GM21390 (cell line): ENCODE data around the gene FAM181A.

Experiments
- ATAC-seq: cut with Tn5 transposase; IDR thresholded peaks from one replicate; pipeline ENCODE4 v1.9.1; 2021; ENCODE audit not compliant: unreplicated experiment

The FAM181A gene

GRCh38 chr14:93903342-93904184, 23.6 kb upstream of the FAM181A start:
- no peak for ATAC-seq

- ATAC-seq, result no peak
Measured at GRCh38 chr14:93905623-93906022, 21.5 kb upstream of the FAM181A start.

DNA sequence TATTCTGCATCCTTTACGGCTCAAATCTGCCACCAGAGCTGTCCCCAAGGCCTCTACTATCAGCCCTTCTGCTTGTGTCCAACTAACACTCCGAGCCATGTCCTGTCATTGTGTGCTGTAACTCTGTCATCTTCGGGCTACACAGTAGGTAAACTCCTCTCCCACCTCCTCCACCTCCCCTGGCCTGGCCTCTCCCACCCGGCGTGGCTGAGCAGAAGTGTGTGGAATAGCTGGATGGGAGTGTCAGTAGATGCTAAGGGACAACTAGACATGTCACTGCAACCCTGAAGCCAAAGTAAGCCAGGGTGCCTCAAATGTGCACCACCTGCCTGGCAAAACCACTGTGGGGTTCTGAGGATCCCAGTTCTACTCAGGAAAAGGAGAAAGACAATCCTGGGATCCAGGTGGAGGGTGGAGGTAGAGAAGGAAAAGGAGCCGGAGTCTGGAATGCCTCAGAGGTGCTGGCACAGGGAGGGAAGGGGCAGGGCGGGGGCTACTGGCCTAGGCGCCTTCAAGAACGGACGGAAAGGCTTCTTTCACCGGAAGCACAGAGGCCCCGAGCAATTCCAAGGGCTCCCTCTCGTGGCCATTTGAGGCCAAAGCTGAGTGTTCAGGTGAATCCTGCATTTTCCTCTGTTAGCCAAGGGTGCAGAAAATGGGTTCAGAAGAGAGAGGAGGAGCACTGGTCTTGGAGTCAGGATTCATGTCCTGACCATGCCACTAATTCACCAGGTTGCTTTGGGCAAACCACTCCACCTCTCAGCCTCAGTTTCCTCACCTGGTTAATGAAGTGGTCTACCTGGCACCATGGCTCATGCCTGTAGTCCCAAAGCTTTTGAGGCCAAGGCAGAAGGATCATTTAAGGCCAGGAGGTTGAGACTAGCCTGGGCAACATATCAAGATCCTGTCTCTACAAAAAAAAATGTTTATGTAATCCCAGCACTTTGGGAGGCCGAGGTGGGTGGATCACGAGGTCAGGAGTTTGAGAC, 20.5 kb upstream of the FAM181A start:
- ATAC-seq, result peak; percentile 82

GRCh38 chr14:93909429-93910128, 17.6 kb upstream of the FAM181A start:
- ATAC-seq, result no peak

DNA sequence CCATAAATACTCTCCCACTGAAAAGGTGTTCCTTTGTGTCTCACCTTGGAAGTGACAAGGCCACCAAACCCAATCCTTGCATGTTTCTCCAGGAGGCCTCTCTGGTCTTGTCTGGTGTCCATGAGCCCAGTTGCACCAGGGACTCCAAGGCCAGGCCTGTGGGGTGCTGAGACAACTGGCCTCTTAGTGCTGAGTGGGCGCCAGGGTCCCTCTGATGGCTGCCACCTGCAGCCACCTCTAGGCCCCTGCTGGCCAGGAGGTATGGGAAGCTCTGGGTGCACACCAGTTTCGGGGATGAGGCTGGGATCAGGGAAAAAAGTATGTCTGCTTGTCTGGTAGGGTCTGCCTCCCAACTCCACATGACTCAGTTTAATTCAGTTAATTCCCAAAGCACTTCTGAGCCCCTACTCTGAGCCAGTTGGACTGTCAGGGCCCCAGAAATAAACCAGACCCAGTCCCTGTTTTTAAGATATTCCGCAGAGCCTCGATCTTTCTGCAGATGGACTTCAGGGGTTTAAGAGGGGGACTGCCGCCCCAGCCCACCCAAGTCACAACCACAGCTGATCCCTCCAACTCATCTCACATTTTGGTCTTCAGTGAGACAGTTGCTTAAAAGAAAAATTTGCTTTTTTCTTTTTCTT, 15.0 kb upstream of the FAM181A start:
- ATAC-seq, result no peak

DNA sequence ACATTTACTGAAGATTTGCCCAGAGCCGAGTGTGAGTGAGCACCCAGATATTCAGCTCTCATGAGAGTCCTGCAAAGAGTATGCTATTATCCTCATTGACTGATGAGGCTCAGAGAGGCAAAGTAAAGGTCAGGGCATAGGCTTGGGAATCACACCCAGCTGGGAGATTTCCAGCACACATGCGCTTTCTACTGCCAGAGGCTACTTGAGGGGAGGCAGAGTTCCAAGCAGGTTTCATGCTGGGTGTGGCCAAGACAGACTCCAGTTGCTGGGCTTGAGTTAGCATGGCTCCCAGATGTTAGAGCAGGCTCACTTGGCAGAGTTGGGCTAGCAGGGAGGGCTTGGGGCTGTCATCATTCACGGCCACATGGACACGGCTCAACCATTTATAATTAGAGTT, 14.4 kb upstream of the FAM181A start:
- no peak for ATAC-seq

DNA sequence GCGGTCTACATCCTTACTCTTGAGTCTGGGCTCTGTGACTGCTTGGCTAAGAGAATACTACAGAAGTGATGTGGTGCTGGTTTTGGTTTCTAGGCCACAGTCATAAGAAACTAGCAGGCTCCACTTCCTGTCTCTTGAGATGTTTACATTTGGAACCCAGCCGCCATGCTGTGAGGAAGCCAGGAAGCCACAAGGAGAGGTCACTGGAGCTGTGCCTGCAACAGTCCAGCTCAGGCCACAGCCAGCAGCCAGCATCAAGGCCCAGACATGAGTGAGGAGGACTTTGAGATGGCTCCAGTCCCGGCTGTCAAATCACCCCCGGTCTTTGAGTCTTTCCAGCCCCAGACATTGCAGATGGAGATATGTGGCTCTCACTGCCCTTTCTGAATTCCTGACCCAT, 12.9 kb upstream of the FAM181A start:
- peak; percentile 43 for ATAC-seq

- no peak for ATAC-seq
Measured at GRCh38 chr14:93915070-93915705, 12.0 kb upstream of the FAM181A start.

DNA sequence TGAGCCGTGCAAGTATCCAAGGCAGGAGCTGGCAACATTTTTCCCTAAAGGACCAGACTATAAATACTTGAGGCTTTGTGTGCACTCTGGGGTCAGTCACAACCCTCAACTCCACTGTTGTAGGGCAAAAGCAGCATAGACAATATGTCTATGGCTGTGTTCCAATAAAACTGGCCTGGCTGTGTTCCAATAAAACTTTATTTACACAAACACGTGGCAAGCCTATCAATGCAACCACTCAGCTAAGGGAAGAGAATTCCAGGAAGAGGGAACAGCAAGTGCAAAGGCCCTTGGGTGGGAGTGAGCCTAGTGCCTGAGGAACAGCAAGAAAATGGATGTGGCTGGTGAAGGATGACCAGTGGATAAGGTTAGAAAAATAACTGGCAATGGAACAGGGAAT, 11.3 kb upstream of the FAM181A start:
- ATAC-seq, result no peak

DNA sequence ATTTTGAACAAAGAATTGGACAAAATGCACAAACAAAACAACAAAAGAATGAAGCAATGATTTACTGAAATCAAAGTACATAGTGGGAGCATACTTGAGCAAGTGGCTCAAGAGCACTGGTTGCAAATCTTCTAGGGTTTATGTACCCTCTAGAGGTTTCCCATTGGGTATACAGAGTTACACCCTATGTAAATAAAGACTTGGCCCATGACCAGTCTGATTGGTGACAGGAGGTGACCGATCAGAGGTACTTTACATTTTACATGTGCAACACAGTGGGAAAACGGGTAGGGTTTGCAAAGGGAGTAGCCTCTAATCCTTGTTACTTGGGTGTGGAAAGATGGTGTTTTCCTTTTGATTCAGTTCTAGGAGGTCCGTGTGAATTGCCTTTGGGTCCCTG, 10.6 kb upstream of the FAM181A start:
- no peak for ATAC-seq

- ATAC-seq, result no peak
Measured at GRCh38 chr14:93917141-93917540, 10.0 kb upstream of the FAM181A start.

GRCh38 chr14:93921001-93921806, 5.9 kb upstream of the FAM181A start:
- no peak for ATAC-seq

DNA sequence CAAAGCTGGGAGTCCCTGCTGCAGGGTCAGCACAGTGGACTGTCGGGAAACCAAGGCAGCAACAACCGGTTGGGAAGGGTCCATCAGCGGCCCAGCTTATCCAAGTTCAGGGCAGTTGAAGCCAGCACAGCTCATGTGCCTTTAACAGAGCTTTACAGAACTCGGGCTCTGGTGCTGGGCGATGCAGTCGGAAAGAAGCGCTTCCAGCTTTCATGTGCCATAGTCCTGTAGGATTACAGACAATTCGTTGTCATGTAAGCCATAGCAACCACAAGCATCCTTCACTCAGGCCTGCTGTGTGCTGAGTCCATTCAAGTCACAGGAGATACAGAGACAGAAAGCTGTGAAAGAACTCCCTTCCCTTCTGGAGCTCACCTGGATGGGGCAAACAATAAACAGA, 3.5 kb upstream of the FAM181A start:
- ATAC-seq, result no peak

DNA sequence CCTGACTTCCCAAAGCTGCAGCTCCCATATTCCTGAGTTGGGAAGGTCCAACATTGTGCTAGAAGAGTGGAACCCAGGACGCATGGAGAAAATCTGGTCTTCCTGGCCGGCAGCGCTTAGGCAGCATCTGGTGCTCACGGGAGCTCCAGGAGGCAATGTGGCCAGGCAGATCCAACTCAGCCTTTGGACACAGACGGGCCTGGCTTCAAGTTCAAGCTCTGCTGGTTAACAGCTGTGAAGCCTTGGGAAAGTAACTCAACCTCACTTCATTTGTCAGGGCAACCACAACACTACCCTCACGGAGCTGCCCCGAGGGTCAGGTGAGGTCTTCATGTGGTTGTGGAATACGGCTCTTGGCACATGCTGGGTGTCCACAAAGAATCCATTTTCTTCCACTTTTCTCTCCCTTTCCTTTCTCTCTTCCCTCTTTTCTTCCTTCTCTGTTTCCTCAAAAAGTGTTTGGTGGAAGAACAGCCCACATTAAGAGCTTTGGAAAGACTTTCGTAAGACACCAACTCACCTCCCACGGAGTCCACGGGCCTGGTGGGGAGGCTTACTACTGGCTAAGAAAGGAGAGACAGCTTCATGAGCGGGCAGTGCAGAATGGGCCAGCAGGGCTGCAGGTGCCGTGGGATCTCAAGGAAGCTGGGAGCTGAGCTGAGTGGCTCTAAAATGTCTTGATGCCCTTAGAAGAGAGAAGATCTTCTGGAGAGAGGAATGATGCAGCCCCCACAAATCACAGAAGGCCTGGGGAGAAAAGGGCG, 2.4 kb upstream of the FAM181A start:
- no peak for ATAC-seq

DNA sequence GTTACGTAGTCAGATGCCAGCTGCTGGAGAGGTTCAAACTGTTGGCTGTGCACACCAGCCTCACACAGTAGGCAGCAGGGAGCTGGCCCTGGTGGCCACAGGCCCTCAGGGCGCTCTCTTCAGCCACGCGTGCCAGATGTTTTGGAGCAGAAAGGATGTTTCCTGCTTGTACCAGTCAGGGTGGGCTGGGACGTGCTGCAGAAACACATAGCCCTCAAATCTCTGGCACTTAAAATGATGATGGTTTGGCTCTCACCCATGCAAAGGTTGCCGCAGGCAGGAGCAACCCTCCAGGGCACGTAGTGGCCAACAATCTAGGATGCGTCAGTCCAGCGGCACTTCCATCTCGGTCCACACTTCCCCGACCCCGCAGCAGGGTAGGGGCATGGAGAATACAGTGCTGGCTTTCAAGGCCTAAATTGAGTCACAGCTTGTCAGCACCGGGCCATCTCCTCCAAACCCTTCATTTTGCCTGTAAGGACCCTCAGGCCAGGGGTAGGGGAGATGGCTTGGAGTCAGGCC, 1.7 kb upstream of the FAM181A start:
- ATAC-seq, result no peak

GRCh38 chr14:93926245-93926872, 785 bp upstream of the FAM181A start:
- no peak for ATAC-seq

DNA sequence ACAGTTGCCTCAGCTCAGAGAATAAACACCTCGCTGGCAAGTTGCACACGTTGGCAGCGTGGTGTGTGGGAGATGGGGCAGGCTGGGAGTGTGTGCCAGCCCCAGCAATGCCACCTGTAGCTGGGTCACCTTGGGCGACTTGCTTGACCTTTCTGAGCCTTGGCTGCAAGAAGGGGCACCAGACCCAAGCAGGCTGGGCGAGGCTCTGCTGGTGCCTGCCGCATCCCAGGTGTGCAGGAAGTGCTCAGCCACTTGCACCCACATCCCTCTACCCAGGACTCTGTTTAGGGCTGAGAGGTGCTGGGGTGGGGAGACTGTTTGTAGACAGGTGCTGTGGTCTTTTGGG, 629 bp downstream of the FAM181A start:
- ATAC-seq, result no peak
